LHCN-M2 (cell line): ENCODE results near the gene MTA3. TPM values are rescaled to one million over a fixed set of nuclear protein-coding genes. Genes with fewer than 3 reads are reported as not detected.
"Not testable (repeated sequence)": the region's sequence is repeated elsewhere in the genome, so short reads cannot be mapped to it uniquely, and the experiment has no call there.

Source experiments
- DNase-seq: peaks from one replicate; pipeline ENCODE4 v3.0.0-alpha.2; 2012; ENCODE audit warnings: low read depth
- total RNA-seq: library from RNA; depleted of rRNA; stranded (reverse); fragments of >200 nt; gene quantifications from 2 replicates; pipeline ENCODE4 v1.2.3, GENCODE V29; 2014

MTA3 gene
- total RNA-seq, 1 experiment from 2014 or later: 18.8 TPM

GRCh38 chr2:42607101-42607637 lies 38.7 kb downstream of the MTA3 start:
- no peak for DNase-seq

- DNase-seq: no peak
These were observed 45.0 kb downstream of the MTA3 start for GRCh38 chr2:42613281-42614064.

GRCh38 chr2:42614838-42615237 lies 46.4 kb downstream of the MTA3 start:
- peak; percentile 67 for DNase-seq

- no peak for DNase-seq
These were observed 49.7 kb downstream of the MTA3 start for GRCh38 chr2:42618116-42618515.

- DNase-seq: peak; percentile 47
These were observed 50.5 kb downstream of the MTA3 start for GRCh38 chr2:42618972-42619371.

GRCh38 chr2:42621626-42622025 lies 53.2 kb downstream of the MTA3 start:
- not testable (repeated sequence) for DNase-seq

GRCh38 chr2:42622943-42623676 lies 54.7 kb downstream of the MTA3 start:
- peak; percentile 11 for DNase-seq

GRCh38 chr2:42624047-42624446 lies 55.6 kb downstream of the MTA3 start:
- DNase-seq: no peak

GRCh38 chr2:42628024-42628423 lies 59.6 kb downstream of the MTA3 start:
- DNase-seq: not testable (repeated sequence)

- no peak for DNase-seq
These were observed 68.5 kb downstream of the MTA3 start for GRCh38 chr2:42636934-42637333.

- DNase-seq: no peak
These were observed 69.8 kb downstream of the MTA3 start for GRCh38 chr2:42638080-42638784.

- DNase-seq: no peak
These were observed 71.1 kb downstream of the MTA3 start for GRCh38 chr2:42639340-42640077.

GRCh38 chr2:42640261-42640660 lies 71.8 kb downstream of the MTA3 start:
- DNase-seq: no peak

- not testable (repeated sequence) for DNase-seq
These were observed 73.9 kb downstream of the MTA3 start for GRCh38 chr2:42642371-42642770.

- no peak for DNase-seq
These were observed 77.1 kb downstream of the MTA3 start for GRCh38 chr2:42645551-42645950.

GRCh38 chr2:42648796-42649195 lies 80.4 kb downstream of the MTA3 start:
- no peak for DNase-seq

GRCh38 chr2:42651057-42651456 lies 82.6 kb downstream of the MTA3 start:
- DNase-seq: no peak

GRCh38 chr2:42652086-42652485 lies 83.7 kb downstream of the MTA3 start:
- DNase-seq: no peak

GRCh38 chr2:42653039-42653438 lies 84.6 kb downstream of the MTA3 start:
- no peak for DNase-seq

GRCh38 chr2:42653908-42654445 lies 85.5 kb downstream of the MTA3 start:
- DNase-seq: no peak

- DNase-seq: no peak
These were observed 89.9 kb downstream of the MTA3 start for GRCh38 chr2:42658306-42658705.
